RWPE2 (cell line): ENCODE data around the gene GET3.
"Not testable (repeated sequence)": the region's sequence is repeated elsewhere in the genome, so short reads cannot be mapped to it uniquely, and the experiment has no call there.

Experiments
- ATAC-seq: fragments of 200-7000 bp; cut with Tn5 transposase; 3 replicates; pipeline ENCODE4 v1.9.1; 2021; ENCODE audit warnings: low read depth
- DNase-seq: peaks from one replicate; pipeline ENCODE4 v3.0.0-alpha.2; 2020; ENCODE audit warnings: low spot score
- H3K27ac ChIP-seq: fragments of 450-650 bp; 2 replicates; pipeline ENCODE4 v1.5.1; 2017; ENCODE audit warnings: mild to moderate bottlenecking; ENCODE audit not compliant: poor library complexity, severe bottlenecking
- H3K27me3 ChIP-seq: fragments of 250-450 bp; sonication (Bioruptor Pico); 2 replicates; pipeline ENCODE4 v1.5.1; 2021; ENCODE audit warnings: mild to moderate bottlenecking, moderate library complexity; ENCODE audit not compliant: insufficient read depth, poor library complexity, severe bottlenecking
- H3K36me3 ChIP-seq: fragments of 250-450 bp; sonication (Bioruptor Pico); 2 replicates; pipeline ENCODE4 v1.5.1; 2020; ENCODE audit warnings: low read depth, mild to moderate bottlenecking, moderate library complexity
- H3K4me1 ChIP-seq: fragments of 250-450 bp; sonication (Bioruptor Pico); 2 replicates; pipeline ENCODE4 v1.5.1; 2021; ENCODE audit warnings: mild to moderate bottlenecking, moderate library complexity; ENCODE audit not compliant: insufficient read depth, poor library complexity, severe bottlenecking
- H3K4me3 ChIP-seq: fragments of 250-450 bp; sonication (Bioruptor Pico); 2 replicates; pipeline ENCODE4 v1.5.1; 2021; ENCODE audit warnings: mild to moderate bottlenecking, moderate library complexity; ENCODE audit not compliant: severe bottlenecking
- H3K9me3 ChIP-seq: fragments of 250-450 bp; sonication (Bioruptor Pico); 2 replicates; pipeline ENCODE4 v1.5.1; 2021; ENCODE audit warnings: mild to moderate bottlenecking, moderate library complexity; ENCODE audit not compliant: severe bottlenecking
- CTCF ChIP-seq: fragments of 450-650 bp; IDR thresholded peaks from one replicate; pipeline ENCODE4 v1.5.1; 2017; ENCODE audit warnings: mild to moderate bottlenecking, moderate library complexity; ENCODE audit not compliant: poor library complexity, severe bottlenecking

GET3 gene

GRCh38 chr19:12721656-12722565 is 15.4 kb upstream of the GET3 start:
- H3K4me1 ChIP-seq = no peaks in the 10 kb centered on the region
- ATAC-seq (peak; percentile 40), DNase-seq (no peak)
- peak overlapping the region; percentile 76 for H3K27ac ChIP-seq
- peaks cover 27% of the 10 kb centered on the region for H3K36me3 ChIP-seq
- H3K4me3 ChIP-seq = peak overlapping the region; percentile 72
- no peaks in the 10 kb centered on the region for H3K9me3 ChIP-seq
- no peak for TF ChIP-seq CTCF
- no peaks in the 10 kb centered on the region for H3K27me3 ChIP-seq

- ATAC-seq = peak; percentile 73
- Histone ChIP-seq H3K27me3 (no peaks in the 10 kb centered on the region), H3K4me3 (peak overlapping the region; percentile 72), H3K9me3 (no peaks in the 10 kb centered on the region), H3K27ac (peak overlapping the region; percentile 76), H3K36me3 (peaks cover 19% of the 10 kb centered on the region), H3K4me1 (no peaks in the 10 kb centered on the region)
- no peak for TF ChIP-seq CTCF
- peak; percentile 99 for DNase-seq
Observed at GRCh38 chr19:12722566-12723380, 14.5 kb upstream of the GET3 start.

- DNase-seq (no peak), ATAC-seq (no peak)
- Histone ChIP-seq H3K4me3 (peak overlapping the region; percentile 72), H3K27me3 (no peaks in the 10 kb centered on the region), H3K9me3 (no peaks in the 10 kb centered on the region), H3K27ac (peak overlapping the region; percentile 76), H3K4me1 (no peaks in the 10 kb centered on the region), H3K36me3 (peaks cover 13% of the 10 kb centered on the region)
- TF ChIP-seq CTCF = no peak
Observed at GRCh38 chr19:12723381-12723640, 14.0 kb upstream of the GET3 start.

GRCh38 chr19:12723641-12724426 is 13.5 kb upstream of the GET3 start, which contains the start of gene TNPO2:
TNPO2 (minus strand) TSS chr19:12723932; CDS start chr19:12720977, 2,955 bp downstream.
- no peak for DNase-seq
- peaks cover 8% of the 10 kb centered on the region for H3K36me3 ChIP-seq
- H3K27me3 ChIP-seq = no peaks in the 10 kb centered on the region
- peak within 1 kb of the TSS; percentile 76 for H3K27ac ChIP-seq
- H3K4me1 ChIP-seq = no peaks in the 10 kb centered on the region
- no peak for TF ChIP-seq CTCF
- H3K4me3 ChIP-seq = peak within 1 kb of the TSS; percentile 72
- no peaks in the 10 kb centered on the region for H3K9me3 ChIP-seq
- ATAC-seq = peak; percentile 51

GRCh38 chr19:12725612-12726011 is 11.7 kb upstream of the GET3 start:
- H3K27ac ChIP-seq, DNase-seq, H3K4me1 ChIP-seq, H3K9me3 ChIP-seq, H3K36me3 ChIP-seq, H3K27me3 ChIP-seq, H3K4me3 ChIP-seq, ATAC-seq: not testable (repeated sequence)
